ENCODE results near the gene ELL.

Gene ELL

DNA sequence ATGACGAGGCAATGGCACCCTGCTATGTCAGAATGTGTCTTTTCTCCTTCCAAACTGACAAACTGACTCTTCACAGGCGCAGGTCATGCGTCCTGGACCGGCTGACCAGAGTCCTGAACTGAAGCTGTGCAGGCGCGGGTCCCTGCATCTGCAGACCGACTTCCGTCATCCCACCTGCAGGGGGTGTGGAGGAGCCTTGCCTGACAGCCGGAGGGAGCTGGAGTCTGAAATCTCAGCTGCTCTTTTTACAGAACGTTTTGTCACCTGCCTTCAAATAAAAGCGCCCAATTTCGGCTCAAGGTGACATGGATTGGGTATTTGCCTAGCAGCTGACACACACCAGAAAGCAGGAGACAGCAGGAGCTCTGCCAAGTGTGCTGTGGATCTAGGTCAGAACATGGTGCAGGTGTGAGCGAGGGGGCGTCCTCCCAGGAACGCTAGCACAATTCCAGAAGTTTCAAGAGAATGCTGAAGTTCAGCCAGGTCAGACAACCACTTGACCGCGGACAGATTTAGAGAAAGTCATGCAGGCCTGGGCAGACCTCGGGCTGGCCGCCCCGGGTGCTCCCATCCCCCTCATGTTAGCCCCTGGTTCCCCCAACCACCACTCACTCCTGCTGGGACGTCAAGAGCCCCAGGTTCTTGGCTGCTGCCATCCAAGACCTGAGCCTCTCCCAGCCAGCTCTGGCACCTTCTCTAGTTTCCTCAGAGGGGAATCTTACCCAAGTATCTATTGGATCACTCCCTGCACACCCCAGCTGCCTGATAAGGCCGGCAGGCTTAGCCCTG, 32.8 kb downstream of the ELL start:
- no peak overlapping the region for H3K4me3 ChIP-seq (replicated peaks; ENCODE audit: insufficient read depth, low read length)
- no peaks in the 10 kb centered on the region for H3K27me3 ChIP-seq (ENCODE audit: insufficient read depth, poor library complexity, severe bottlenecking)
- H3K27ac ChIP-seq (replicated peaks), result no peak overlapping the region
- no peak for TF ChIP-seq GABPA (IDR thresholded peaks at IDR 0.05; ENCODE audit: low read depth)
- no peak for TF ChIP-seq POLR2AphosphoS5 (IDR thresholded peaks at IDR 0.05; ENCODE audit: low read depth)
- TF ChIP-seq, protein P1, sequence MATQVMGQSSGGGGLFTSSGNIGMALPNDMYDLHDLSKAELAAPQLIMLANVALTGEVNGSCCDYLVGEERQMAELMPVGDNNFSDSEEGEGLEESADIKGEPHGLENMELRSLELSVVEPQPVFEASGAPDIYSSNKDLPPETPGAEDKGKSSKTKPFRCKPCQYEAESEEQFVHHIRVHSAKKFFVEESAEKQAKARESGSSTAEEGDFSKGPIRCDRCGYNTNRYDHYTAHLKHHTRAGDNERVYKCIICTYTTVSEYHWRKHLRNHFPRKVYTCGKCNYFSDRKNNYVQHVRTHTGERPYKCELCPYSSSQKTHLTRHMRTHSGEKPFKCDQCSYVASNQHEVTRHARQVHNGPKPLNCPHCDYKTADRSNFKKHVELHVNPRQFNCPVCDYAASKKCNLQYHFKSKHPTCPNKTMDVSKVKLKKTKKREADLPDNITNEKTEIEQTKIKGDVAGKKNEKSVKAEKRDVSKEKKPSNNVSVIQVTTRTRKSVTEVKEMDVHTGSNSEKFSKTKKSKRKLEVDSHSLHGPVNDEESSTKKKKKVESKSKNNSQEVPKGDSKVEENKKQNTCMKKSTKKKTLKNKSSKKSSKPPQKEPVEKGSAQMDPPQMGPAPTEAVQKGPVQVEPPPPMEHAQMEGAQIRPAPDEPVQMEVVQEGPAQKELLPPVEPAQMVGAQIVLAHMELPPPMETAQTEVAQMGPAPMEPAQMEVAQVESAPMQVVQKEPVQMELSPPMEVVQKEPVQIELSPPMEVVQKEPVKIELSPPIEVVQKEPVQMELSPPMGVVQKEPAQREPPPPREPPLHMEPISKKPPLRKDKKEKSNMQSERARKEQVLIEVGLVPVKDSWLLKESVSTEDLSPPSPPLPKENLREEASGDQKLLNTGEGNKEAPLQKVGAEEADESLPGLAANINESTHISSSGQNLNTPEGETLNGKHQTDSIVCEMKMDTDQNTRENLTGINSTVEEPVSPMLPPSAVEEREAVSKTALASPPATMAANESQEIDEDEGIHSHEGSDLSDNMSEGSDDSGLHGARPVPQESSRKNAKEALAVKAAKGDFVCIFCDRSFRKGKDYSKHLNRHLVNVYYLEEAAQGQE (IDR thresholded peaks at IDR 0.05; ENCODE audit: insufficient replicate concordance, low read depth), result no peak
- TF ChIP-seq, protein P2, sequence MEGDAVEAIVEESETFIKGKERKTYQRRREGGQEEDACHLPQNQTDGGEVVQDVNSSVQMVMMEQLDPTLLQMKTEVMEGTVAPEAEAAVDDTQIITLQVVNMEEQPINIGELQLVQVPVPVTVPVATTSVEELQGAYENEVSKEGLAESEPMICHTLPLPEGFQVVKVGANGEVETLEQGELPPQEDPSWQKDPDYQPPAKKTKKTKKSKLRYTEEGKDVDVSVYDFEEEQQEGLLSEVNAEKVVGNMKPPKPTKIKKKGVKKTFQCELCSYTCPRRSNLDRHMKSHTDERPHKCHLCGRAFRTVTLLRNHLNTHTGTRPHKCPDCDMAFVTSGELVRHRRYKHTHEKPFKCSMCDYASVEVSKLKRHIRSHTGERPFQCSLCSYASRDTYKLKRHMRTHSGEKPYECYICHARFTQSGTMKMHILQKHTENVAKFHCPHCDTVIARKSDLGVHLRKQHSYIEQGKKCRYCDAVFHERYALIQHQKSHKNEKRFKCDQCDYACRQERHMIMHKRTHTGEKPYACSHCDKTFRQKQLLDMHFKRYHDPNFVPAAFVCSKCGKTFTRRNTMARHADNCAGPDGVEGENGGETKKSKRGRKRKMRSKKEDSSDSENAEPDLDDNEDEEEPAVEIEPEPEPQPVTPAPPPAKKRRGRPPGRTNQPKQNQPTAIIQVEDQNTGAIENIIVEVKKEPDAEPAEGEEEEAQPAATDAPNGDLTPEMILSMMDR (IDR thresholded peaks at IDR 0.05; ENCODE audit: insufficient read depth, low read length), result no peak
- no peak for TF ChIP-seq SPI1 (IDR thresholded peaks at IDR 0.05; ENCODE audit: borderline replicate concordance, low read depth)
- DNase-seq (ENCODE audit: low read depth in 1 of 2, low spot score in 1 of 2), result no peak

DNA sequence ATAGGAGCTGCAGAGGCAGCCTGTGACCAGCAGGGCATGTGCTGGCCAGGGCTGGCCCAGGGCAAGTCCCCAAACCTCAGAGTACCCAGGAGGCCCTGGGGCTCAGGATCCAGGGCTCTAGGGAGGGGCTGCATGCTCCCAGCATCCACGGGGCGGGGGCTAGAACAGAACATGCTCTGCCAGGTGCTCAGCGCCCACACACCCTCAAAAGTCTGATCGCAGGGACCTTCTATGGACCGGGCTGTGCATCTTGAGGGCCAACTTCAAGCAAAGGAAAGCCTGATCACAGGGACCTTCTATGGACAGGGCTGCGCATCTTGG, 33.5 kb downstream of the ELL start:
- H3K4me3 ChIP-seq (replicated peaks; ENCODE audit: insufficient read depth, low read length), result no peak overlapping the region
- no peaks in the 10 kb centered on the region for H3K27me3 ChIP-seq (ENCODE audit: insufficient read depth, poor library complexity, severe bottlenecking)
- no peak for DNase-seq (ENCODE audit: low read depth in 1 of 2, low spot score in 1 of 2)
- H3K27ac ChIP-seq (replicated peaks), result no peak overlapping the region
- no peak for TF ChIP-seq GABPA (IDR thresholded peaks at IDR 0.05; ENCODE audit: low read depth)
- TF ChIP-seq, protein P2 (IDR thresholded peaks at IDR 0.05; ENCODE audit: insufficient read depth, low read length), result peak; percentile 7

DNA sequence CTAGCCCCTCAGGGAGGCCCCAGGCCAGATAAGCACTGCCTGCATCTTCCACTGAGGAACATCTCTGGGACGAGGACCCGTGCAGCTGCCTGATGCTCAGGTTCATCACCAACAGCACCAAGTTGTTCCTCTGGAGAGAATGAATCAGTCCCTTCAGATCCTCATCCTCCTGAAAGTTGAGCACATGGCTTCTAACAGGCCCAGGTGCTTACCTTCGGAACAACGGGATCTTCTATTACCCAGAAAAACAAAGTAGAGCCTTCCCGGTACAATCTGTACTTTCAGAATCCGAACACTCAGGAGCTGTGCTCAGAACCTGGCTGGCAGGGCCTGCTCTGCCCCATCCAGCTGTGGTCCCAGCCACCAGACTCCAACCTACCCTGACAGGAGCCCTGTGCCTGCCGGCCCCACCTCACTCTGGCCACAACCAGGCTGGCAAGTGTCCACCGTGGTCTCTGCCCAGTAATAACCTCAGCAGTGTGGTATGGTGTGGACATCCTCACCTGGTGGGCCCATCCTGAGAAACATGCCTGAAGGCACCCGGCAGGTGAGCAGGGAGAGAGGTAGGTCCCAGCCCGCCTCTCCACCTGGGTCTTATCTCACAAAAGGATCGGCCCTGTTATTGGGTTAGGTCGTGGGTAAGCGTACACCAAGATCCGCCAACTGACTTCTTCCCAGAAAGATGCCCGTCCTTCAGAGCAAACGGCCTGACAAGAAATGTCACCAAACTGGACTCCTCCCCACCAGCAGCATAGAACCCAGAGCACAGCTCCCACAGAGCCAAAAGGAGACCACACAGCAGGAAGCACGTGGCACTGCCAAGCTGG, 34.1 kb downstream of the ELL start:
- Histone ChIP-seq H3K4me3 (replicated peaks; ENCODE audit: insufficient read depth, low read length) (no peak overlapping the region), H3K27me3 (ENCODE audit: insufficient read depth, poor library complexity, severe bottlenecking) (no peaks in the 10 kb centered on the region), H3K27ac (replicated peaks) (no peak overlapping the region)
- TF ChIP-seq SPI1 (IDR thresholded peaks at IDR 0.05; ENCODE audit: borderline replicate concordance, low read depth) (no peak), POLR2AphosphoS5 (IDR thresholded peaks at IDR 0.05; ENCODE audit: low read depth) (no peak), GABPA (IDR thresholded peaks at IDR 0.05; ENCODE audit: low read depth) (no peak)
- TF ChIP-seq, protein P2 (IDR thresholded peaks at IDR 0.05; ENCODE audit: insufficient read depth, low read length), result no peak
- TF ChIP-seq, protein P1 (IDR thresholded peaks at IDR 0.05; ENCODE audit: insufficient replicate concordance, low read depth), result no peak
- no peak for DNase-seq (ENCODE audit: low read depth in 1 of 2, low spot score in 1 of 2)

Measured in HL-60 (cell line).